Mucosa of rectum (tissue), 2 donors: ENCODE measurements around the gene FGF14.
"Not testable (repeated sequence)": the region's sequence is repeated elsewhere in the genome, so short reads cannot be mapped to it uniquely, and the experiment has no call there.

ENCODE experiments used
- H3K27ac ChIP-seq, 2 donors: one replicate each; pipeline ENCODE4 v1.7.0; 2013; ENCODE audit warnings: inconsistent platforms in 2 of 2, low read depth in 2 of 2, low read length in 2 of 2
- H3K27me3 ChIP-seq, 2 donors: one replicate each; pipeline ENCODE4 v1.7.0; 2013; ENCODE audit warnings: low read length in 2 of 2; ENCODE audit not compliant: control insufficient read depth in 2 of 2, insufficient read depth in 2 of 2
- H3K36me3 ChIP-seq, 2 donors: one replicate each; pipeline ENCODE4 v1.7.0; 2013; ENCODE audit warnings: low read length in 2 of 2; ENCODE audit not compliant: control insufficient read depth in 2 of 2, insufficient read depth in 2 of 2
- H3K4me1 ChIP-seq, 2 donors: one replicate each; pipeline ENCODE4 v1.7.0; 2013; ENCODE audit warnings: low read length in 2 of 2, mild to moderate bottlenecking in 1 of 2; ENCODE audit not compliant: control insufficient read depth in 2 of 2, insufficient read depth in 2 of 2
- H3K4me3 ChIP-seq, 2 donors: one replicate each; pipeline ENCODE4 v1.7.0; 2013; ENCODE audit warnings: low read length in 2 of 2
- H3K9ac ChIP-seq, 2 donors: one replicate each; pipeline ENCODE4 v1.7.0; 2013; ENCODE audit warnings: low read length in 2 of 2, low read depth in 1 of 2, mild to moderate bottlenecking in 1 of 2
- H3K9me3 ChIP-seq, 2 donors: one replicate each; pipeline ENCODE4 v1.7.0; 2013; ENCODE audit warnings: low read length in 2 of 2; ENCODE audit not compliant: control insufficient read depth in 2 of 2
- donor health status: healthy.
- donor health status: Normal muscosa, but diverticular disease.

Gene FGF14

GRCh38 chr13:102152790-102153189 lies 249.1 kb downstream of the FGF14 start:
- no peaks in the 10 kb centered on the region for H3K27me3 ChIP-seq
- H3K9me3 ChIP-seq = no peaks in the 10 kb centered on the region
- no peak overlapping the region for H3K27ac ChIP-seq
- H3K36me3 ChIP-seq = no peaks in the 10 kb centered on the region
- H3K4me3 ChIP-seq = no peak overlapping the region
- no peaks in the 10 kb centered on the region for H3K4me1 ChIP-seq
- no peak overlapping the region for H3K9ac ChIP-seq

GRCh38 chr13:102147353-102147752 lies 254.5 kb downstream of the FGF14 start:
- H3K9me3 ChIP-seq = no peaks in the 10 kb centered on the region
- H3K4me1 ChIP-seq = no peaks in the 10 kb centered on the region
- no peaks in the 10 kb centered on the region for H3K36me3 ChIP-seq
- no peak overlapping the region for H3K9ac ChIP-seq
- no peaks in the 10 kb centered on the region for H3K27me3 ChIP-seq
- H3K4me3 ChIP-seq = no peak overlapping the region
- no peak overlapping the region for H3K27ac ChIP-seq

DNA sequence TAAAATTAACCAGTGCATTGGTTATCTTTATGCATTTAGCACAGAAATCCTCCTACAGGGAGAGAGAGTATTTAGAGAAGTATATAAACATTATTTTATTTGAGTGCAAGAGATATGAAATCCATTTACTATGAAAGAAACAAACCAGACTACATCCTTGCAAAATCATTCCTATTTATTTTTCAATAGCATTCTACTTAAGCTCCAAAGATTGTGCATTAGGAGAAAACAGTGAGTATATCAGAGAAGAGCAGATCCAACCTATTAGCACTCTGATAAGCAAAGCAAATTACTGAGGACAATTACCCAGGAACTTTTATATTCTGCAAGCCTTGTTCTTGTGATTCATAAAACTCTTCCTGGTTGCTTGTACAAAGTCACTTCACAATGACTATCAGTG lies 256.1 kb downstream of the FGF14 start:
- Histone ChIP-seq H3K9me3 (no peaks in the 10 kb centered on the region), H3K27me3 (no peaks in the 10 kb centered on the region), H3K4me3 (no peak overlapping the region), H3K9ac (no peak overlapping the region), H3K27ac (no peak overlapping the region), H3K4me1 (no peaks in the 10 kb centered on the region), H3K36me3 (no peaks in the 10 kb centered on the region)

GRCh38 chr13:102142473-102142826 lies 259.4 kb downstream of the FGF14 start:
- Histone ChIP-seq H3K9me3 (no peaks in the 10 kb centered on the region), H3K9ac (no peak overlapping the region), H3K4me3 (no peak overlapping the region), H3K36me3 (no peaks in the 10 kb centered on the region), H3K27me3 (no peaks in the 10 kb centered on the region), H3K4me1 (no peaks in the 10 kb centered on the region), H3K27ac (no peak overlapping the region)

GRCh38 chr13:102141625-102142472 lies 260.0 kb downstream of the FGF14 start:
- Histone ChIP-seq H3K36me3 (no peaks in the 10 kb centered on the region), H3K4me3 (no peak overlapping the region), H3K4me1 (no peaks in the 10 kb centered on the region), H3K9me3 (no peaks in the 10 kb centered on the region), H3K27ac (no peak overlapping the region), H3K27me3 (no peaks in the 10 kb centered on the region), H3K9ac (no peak overlapping the region)

DNA sequence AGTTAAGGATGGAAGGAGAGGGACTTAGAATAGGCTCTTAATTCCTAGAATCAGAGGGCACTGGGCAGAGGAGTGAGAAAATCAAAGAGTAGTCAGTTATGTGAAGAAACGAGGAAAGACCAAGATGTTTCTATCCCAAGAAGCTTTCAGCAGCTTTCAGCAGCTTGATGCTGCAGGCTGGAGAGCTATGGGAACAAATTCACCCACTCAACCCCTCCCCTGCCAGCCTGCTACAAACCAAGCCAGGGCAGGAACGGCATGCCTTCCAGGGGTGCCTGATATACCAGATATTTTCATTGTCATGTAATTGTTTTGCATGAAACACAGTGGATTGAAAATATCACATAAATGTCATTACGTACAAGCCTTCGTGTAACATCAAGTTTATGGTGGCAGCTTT lies 262.2 kb downstream of the FGF14 start:
- H3K27me3 ChIP-seq = no peaks in the 10 kb centered on the region
- H3K27ac ChIP-seq = no peak overlapping the region
- H3K9ac ChIP-seq = no peak overlapping the region
- no peaks in the 10 kb centered on the region for H3K9me3 ChIP-seq
- H3K36me3 ChIP-seq = no peaks in the 10 kb centered on the region
- H3K4me1 ChIP-seq = no peaks in the 10 kb centered on the region
- no peak overlapping the region for H3K4me3 ChIP-seq

DNA sequence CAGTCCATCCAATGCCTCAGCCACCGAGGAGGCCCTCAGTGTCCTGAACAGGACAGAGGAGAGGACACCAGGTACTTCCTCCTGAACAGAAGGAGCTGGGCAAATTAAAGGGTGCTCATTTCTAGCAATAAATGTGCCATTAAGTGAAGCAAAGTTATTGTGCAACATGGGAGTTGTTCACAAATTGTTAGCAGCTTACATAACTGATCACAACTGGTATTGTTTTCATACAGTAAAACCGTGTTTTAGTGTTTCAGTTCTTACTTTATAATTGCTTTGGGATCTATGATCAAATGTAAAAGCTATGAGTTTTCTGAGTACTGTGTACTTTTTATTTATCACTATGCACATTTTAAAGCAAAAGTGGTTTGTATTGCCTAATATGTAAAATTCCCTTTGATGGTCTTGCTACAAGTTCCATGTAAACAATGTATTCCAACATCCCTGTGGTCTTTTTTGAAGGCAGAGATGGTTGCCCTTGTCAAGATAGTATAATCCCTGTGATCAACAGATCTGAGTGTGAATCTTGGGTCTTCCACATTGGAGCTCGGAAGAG lies 263.1 kb downstream of the FGF14 start:
- Histone ChIP-seq H3K4me1 (no peaks in the 10 kb centered on the region), H3K9me3 (no peaks in the 10 kb centered on the region), H3K27ac (no peak overlapping the region), H3K36me3 (no peaks in the 10 kb centered on the region), H3K27me3 (no peaks in the 10 kb centered on the region), H3K9ac (no peak overlapping the region), H3K4me3 (no peak overlapping the region)

- not testable (repeated sequence) for H3K36me3 ChIP-seq, H3K4me3 ChIP-seq, H3K9me3 ChIP-seq, H3K27me3 ChIP-seq, H3K27ac ChIP-seq, H3K4me1 ChIP-seq, H3K9ac ChIP-seq
Observed at GRCh38 chr13:102137904-102138303, 263.9 kb downstream of the FGF14 start.

DNA sequence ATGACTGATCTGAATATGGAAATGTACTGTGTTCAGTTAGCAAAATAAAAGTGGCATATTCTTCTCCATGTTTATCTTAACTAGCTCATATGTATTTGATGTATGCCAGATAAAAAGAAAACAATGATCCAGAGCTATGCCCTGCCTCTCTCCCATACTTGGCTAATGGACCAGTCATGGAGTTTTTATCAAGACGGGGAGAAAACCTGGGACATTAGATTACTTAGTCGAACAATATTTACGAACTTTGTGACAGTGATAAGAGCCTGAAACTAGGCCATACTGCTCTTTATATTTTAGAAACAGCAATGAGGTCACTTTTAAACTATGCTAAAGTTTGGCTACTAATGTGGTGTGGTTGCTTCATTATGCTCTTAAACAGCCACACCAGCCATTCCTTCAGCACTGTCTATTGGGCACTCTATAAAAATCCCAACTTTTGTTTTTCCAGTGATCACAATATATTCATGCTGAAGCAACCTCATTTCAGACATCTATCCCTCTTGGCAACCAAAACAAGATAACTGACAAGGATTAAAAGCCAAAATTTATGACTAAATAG lies 265.0 kb downstream of the FGF14 start:
- H3K27ac ChIP-seq = no peak overlapping the region
- no peak overlapping the region for H3K4me3 ChIP-seq
- H3K9ac ChIP-seq = no peak overlapping the region
- H3K9me3 ChIP-seq = no peaks in the 10 kb centered on the region
- H3K36me3 ChIP-seq = no peaks in the 10 kb centered on the region
- H3K27me3 ChIP-seq = no peaks in the 10 kb centered on the region
- H3K4me1 ChIP-seq = no peaks in the 10 kb centered on the region

GRCh38 chr13:102132777-102133295 lies 269.0 kb downstream of the FGF14 start:
- H3K9ac ChIP-seq = no peak overlapping the region
- no peaks in the 10 kb centered on the region for H3K9me3 ChIP-seq
- H3K27me3 ChIP-seq = no peaks in the 10 kb centered on the region
- no peaks in the 10 kb centered on the region for H3K36me3 ChIP-seq
- no peaks in the 10 kb centered on the region for H3K4me1 ChIP-seq
- H3K27ac ChIP-seq = no peak overlapping the region
- no peak overlapping the region for H3K4me3 ChIP-seq
